ENCODE measurements around the gene C5orf24.
A peak's percentile ranks its signal among the peaks of the same experiment; 100 is the strongest.
"Not testable (repeated sequence)": the region's sequence is repeated elsewhere in the genome, so short reads cannot be mapped to it uniquely, and the experiment has no call there.

The C5orf24 gene

GRCh38 chr5:134837530-134838181 is 8.1 kb upstream of the C5orf24 start:
- TF ChIP-seq JUND (IDR thresholded peaks at IDR 0.05; ENCODE audit: low read depth) = no peak
- in situ Hi-C loops (cut with HindIII; ENCODE audit: low pct_unique_long_range_greater_than_20kb, low sequenced_read_pairs) = no loop called here
- no peak for DNase-seq (ENCODE audit: low read depth in 1 of 2, low spot score in 1 of 2)

- in situ Hi-C loops (cut with HindIII; ENCODE audit: low pct_unique_long_range_greater_than_20kb, low sequenced_read_pairs); DNase-seq (ENCODE audit: low read depth in 1 of 2, low spot score in 1 of 2): not testable (repeated sequence)
Observed at GRCh38 chr5:134838361-134838760, 7.4 kb upstream of the C5orf24 start.

- TF ChIP-seq JUND (IDR thresholded peaks at IDR 0.05; ENCODE audit: low read depth) = no peak
- in situ Hi-C loops (cut with HindIII; ENCODE audit: low pct_unique_long_range_greater_than_20kb, low sequenced_read_pairs) = no loop called here
- DNase-seq (ENCODE audit: low read depth in 1 of 2, low spot score in 1 of 2) = no peak
Observed at GRCh38 chr5:134840811-134841210, 5.0 kb upstream of the C5orf24 start.

DNA sequence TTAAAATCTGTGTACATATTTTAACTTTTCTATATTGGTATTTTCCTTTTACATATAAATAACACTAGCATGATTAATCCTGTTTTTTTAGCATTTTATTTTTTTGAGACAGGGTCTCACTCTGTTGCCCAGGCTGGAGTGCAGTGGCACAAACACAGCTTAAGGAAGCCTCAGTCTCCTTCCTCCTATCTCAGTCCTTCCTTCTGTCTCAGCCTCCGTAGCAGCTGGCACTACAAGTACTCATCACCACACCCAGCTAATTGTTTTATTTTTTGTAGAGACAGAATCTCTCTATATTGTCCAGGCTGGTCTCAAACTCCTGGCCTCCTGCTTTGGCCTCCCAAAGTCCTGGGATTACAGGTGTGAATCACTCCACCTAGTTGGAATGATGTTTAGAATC is 1.5 kb upstream of the C5orf24 start:
- no peak for DNase-seq (ENCODE audit: low read depth in 1 of 2, low spot score in 1 of 2)
- TF ChIP-seq JUND (IDR thresholded peaks at IDR 0.05; ENCODE audit: low read depth) = no peak
- in situ Hi-C loops (cut with HindIII; ENCODE audit: low pct_unique_long_range_greater_than_20kb, low sequenced_read_pairs) = no loop called here

GRCh38 chr5:134845335-134845851 is 375 bp upstream of the C5orf24 start:
- DNase-seq (ENCODE audit: low read depth in 1 of 2, low spot score in 1 of 2) = no peak
- TF ChIP-seq JUND (IDR thresholded peaks at IDR 0.05; ENCODE audit: low read depth) = no peak
- in situ Hi-C loops (cut with HindIII; ENCODE audit: low pct_unique_long_range_greater_than_20kb, low sequenced_read_pairs) = no loop called here

GRCh38 chr5:134846641-134846960 is 833 bp downstream of the C5orf24 start:
- DNase-seq (ENCODE audit: low read depth in 1 of 2, low spot score in 1 of 2) = no peak
- in situ Hi-C loops (cut with HindIII; ENCODE audit: low pct_unique_long_range_greater_than_20kb, low sequenced_read_pairs) = no loop called here
- TF ChIP-seq JUND (IDR thresholded peaks at IDR 0.05; ENCODE audit: low read depth) = no peak

- DNase-seq (ENCODE audit: low read depth in 1 of 2, low spot score in 1 of 2); in situ Hi-C loops (cut with HindIII; ENCODE audit: low pct_unique_long_range_greater_than_20kb, low sequenced_read_pairs): not testable (repeated sequence)
Observed at GRCh38 chr5:134849434-134849933, 3.7 kb downstream of the C5orf24 start.

DNA sequence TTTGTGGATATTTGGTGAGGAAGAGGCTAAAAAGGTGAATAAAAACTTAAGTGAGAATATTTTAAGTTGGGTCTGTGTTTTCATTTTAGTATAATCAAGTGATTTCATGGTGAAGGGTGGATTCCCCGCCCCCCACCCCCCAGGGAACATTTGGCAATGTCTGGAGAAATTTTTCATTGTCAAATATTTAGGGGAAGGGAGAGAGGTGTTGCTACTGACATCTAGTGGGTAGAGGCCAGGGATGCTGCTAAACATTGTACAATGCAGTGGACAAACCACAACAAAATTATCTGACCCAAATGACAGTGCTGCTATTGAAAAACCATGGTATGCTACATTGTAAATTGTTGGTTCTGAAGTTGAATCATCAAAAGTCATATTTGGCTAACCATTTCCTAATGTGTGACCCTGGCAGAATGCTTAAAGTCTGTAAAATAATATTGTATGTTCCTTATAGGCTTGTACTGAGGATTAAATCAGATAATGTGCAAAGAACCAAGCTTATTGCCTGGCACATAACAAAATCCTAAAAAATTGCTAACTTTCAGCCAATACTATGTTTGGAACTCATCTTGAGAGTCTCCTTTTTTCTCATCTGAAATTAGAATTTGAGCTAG is 5.6 kb downstream of the C5orf24 start:
- TF ChIP-seq JUND (IDR thresholded peaks at IDR 0.05; ENCODE audit: low read depth) = no peak
- in situ Hi-C loops (cut with HindIII; ENCODE audit: low pct_unique_long_range_greater_than_20kb, low sequenced_read_pairs) = no loop called here
- DNase-seq (ENCODE audit: low read depth in 1 of 2, low spot score in 1 of 2) = peak; percentile 24 to 67

DNA sequence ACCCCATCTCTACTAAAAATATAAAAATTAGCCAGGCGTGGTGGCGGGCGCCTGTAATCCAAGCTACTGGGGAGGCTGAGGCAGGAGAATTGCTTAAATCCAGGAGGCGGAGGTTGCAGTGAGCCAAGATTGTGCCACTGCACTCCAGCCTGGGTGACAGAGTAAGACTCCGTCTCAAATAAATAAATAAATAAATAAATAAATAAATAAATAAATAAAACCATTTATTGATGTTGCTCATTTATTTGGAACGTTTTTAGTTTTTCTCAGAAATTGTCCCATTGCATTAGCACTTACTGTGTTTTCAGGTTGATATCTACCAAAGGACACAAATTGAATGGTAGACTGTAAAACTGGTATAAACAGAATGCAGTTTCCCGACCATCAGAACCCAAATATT is 10.7 kb downstream of the C5orf24 start:
- in situ Hi-C loops (cut with HindIII; ENCODE audit: low pct_unique_long_range_greater_than_20kb, low sequenced_read_pairs); DNase-seq (ENCODE audit: low read depth in 1 of 2, low spot score in 1 of 2): not testable (repeated sequence)

DNA sequence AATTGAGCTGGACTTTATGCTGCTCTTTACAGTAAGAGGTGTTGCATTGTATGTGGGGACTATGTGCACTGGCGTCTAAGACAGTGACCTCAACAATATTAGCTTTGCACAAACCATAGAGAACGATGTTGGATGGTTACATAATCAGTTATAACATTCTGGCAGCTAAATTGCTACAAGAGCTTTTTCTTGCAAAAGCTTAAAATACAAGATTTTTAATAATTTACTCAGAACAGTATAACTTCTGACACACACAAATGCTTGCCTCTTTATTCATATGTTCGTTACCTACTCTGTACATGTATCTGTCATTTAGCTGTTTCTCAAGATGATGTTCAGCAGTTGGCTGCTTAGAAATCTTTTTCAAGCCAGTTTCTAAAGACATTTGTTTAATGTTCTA is 11.6 kb downstream of the C5orf24 start:
- in situ Hi-C loops (cut with HindIII; ENCODE audit: low pct_unique_long_range_greater_than_20kb, low sequenced_read_pairs) = no loop called here
- no peak for DNase-seq (ENCODE audit: low read depth in 1 of 2, low spot score in 1 of 2)
- TF ChIP-seq JUND (IDR thresholded peaks at IDR 0.05; ENCODE audit: low read depth) = no peak

DNA sequence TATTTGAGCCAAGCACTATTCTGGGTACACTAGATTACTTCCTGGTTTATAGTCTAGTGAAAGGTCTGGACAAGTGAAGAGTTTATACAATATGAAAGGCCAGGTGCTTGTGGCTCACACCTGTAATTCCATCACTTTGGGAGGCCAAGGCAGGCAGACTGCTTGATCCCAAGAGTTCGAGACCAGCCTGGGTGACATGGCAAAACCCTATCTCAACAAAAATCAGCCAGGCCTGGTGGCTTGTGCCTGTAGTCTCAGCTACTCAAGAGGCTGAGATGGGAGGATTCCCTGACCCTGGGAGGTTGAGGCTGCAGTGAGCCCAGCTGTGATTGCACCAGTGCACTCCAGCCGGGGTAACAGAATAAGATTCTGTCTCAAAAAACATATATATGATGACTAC is 18.9 kb downstream of the C5orf24 start:
- TF ChIP-seq JUND (IDR thresholded peaks at IDR 0.05; ENCODE audit: low read depth) = no peak
- in situ Hi-C loops (cut with HindIII; ENCODE audit: low pct_unique_long_range_greater_than_20kb, low sequenced_read_pairs) = no loop called here
- no peak for DNase-seq (ENCODE audit: low read depth in 1 of 2, low spot score in 1 of 2)

- in situ Hi-C loops (cut with HindIII; ENCODE audit: low pct_unique_long_range_greater_than_20kb, low sequenced_read_pairs) = no loop called here
- DNase-seq (ENCODE audit: low read depth in 1 of 2, low spot score in 1 of 2) = no peak
- no peak for TF ChIP-seq JUND (IDR thresholded peaks at IDR 0.05; ENCODE audit: low read depth)
Observed at GRCh38 chr5:134873494-134873893, 27.7 kb downstream of the C5orf24 start.

GRCh38 chr5:134873987-134874830 is 28.4 kb downstream of the C5orf24 start, which contains the start of gene TXNDC15:
Gene TXNDC15, plus strand, starts transcription at chr5:134874371. Its CDS starts 57 bp downstream, at chr5:134874428.
- DNase-seq (ENCODE audit: low read depth in 1 of 2, low spot score in 1 of 2) = peak; percentile 76 to 85
- TF ChIP-seq JUND (IDR thresholded peaks at IDR 0.05; ENCODE audit: low read depth) = no peak
- in situ Hi-C loops (cut with HindIII; ENCODE audit: low pct_unique_long_range_greater_than_20kb, low sequenced_read_pairs) = no loop called here

Measured in T47D (cell line).